Stimulated activated CD4-positive, alpha-beta T cell treated with anti-CD3 and anti-CD28 coated beads, TNF-alpha, amount 100 ng/mL, for 48 hours (primary cell): ENCODE data around the gene CPSF6.
"Not testable (repeated sequence)": the region's sequence is repeated elsewhere in the genome, so short reads cannot be mapped to it uniquely, and the experiment has no call there.

ENCODE experiments used
- DNase-seq, 3 donors: peaks; one replicate each; pipeline ENCODE4 v3.0.0-alpha.2; 2020; ENCODE audit warnings: low read depth in 3 of 3

Gene CPSF6

DNA sequence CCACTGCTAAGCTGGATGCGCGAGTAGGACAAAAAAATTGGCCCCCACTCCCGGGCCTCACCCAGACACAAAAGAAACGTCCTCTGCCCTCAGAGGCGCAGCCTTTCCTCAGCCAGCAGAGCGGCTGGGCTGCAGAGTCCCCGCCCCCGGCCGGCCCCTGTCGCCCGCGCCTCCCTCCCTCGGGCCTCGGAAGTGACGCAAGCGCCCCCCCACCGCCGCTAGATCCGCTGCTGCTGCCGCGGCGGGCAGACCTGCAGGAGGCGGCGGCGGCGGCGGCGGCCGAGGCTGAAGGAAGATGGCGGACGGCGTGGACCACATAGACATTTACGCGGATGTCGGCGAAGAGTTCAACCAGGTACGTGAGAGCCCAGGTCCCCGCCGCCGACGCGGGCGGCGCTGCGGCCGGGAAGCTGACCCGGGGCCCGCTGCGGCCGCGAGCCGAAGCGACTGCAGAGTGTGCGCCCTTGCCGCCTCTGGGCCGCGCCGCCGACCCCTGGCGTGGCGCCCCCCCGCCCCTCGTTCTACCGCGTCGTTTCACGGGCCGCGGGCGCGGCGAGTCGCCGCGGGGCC is at the start of gene CPSF6:
TSS of gene CPSF6 (plus strand) at position 218 of the 570 bp plus-strand sequence. CDS start at position 296, 78 bp downstream.
- peak; percentile 94 to 97 (median 94) for DNase-seq

DNA sequence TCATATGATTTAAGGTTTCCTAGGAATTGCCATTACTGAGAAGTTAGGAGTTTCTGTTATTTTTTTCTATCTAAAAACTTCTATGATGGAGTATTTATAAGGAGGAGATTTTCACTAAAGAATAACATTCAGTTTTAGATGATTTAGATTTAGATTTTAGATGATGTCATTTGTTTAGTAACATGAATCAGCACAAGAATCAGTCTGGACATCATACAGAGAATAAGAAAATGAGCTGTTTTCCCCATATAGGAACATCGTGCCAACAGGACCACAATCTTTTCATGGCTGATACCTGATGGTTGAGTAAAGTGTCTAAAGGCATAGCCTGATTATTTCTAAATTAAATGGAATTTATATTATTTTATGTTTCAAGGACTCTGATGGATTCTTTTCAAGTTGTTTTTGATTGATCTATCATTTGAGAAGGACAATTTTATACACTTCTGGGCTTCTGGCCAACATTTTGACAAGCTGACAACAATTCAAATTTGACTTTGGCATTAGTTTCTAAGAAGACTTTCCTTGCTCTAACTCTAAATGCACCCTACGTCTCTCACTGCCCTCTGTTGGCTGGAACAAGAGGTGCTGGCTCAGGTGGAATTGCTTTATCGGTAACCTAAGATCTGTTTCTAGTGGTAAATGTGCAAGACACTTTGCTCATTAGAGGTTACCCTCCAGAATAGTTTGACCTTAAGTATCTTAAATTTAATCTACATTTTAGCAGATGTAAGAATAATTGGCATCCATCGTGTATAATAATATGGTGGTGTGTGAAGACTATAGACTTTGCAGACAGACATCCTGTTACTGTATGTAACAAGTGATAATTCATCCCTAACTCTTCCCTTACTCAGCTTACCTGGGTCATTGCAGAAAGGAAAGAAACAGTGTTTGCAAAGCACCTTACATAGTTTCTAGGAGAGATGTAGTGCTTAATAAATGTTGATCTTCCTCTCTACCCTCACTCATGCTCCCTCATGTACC is 42.8 kb upstream of the CPSF6 start:
- no peak for DNase-seq

GRCh38 chr12:69199976-69200375 is 39.4 kb upstream of the CPSF6 start:
- DNase-seq: not testable (repeated sequence)

DNA sequence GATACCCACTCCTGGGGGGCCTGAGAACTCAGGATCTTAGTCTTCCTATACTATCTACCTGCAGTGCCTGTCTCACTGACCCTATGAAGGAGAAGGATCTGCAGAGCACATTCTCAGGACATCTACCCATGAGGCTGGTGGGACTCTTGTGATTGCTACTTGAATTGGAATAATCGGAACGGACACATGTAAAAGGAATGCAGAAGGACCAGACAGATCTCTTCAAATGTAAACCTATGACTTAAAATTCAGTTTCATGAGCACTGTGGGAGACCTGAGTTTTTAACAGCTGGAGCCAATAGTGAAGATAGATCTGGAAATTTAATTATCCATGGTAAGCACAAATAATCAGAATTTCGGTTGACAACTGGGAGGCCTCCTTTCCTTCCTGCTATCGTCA is 35.2 kb upstream of the CPSF6 start:
- DNase-seq: no peak

GRCh38 chr12:69210661-69211060 is 28.7 kb upstream of the CPSF6 start:
- DNase-seq: no peak

- DNase-seq: no peak
These were observed 28.2 kb upstream of the CPSF6 start for GRCh38 chr12:69211160-69211559.

DNA sequence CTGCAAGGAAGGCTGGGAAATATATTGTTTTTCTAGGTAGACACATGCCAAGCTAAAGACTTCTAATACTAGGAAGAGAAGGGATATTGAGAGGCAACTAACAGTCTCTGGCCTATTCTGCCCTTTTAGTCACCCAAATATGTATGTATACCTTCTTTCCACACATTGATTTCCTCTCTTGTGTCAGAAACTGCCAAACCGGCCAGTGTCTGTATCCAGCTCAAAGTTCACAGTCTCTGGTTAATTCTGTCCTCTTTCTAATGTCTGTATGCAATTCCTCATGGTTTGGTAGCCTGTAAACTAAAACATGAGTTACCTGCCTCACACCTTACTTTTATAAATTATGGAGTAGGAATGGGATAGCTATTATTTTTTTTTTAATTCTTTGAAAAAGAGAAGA is 25.2 kb upstream of the CPSF6 start:
- no peak for DNase-seq

GRCh38 chr12:69225251-69225910 is 14.0 kb upstream of the CPSF6 start:
- no peak for DNase-seq

GRCh38 chr12:69231479-69231878 is 7.9 kb upstream of the CPSF6 start:
- no peak for DNase-seq

DNA sequence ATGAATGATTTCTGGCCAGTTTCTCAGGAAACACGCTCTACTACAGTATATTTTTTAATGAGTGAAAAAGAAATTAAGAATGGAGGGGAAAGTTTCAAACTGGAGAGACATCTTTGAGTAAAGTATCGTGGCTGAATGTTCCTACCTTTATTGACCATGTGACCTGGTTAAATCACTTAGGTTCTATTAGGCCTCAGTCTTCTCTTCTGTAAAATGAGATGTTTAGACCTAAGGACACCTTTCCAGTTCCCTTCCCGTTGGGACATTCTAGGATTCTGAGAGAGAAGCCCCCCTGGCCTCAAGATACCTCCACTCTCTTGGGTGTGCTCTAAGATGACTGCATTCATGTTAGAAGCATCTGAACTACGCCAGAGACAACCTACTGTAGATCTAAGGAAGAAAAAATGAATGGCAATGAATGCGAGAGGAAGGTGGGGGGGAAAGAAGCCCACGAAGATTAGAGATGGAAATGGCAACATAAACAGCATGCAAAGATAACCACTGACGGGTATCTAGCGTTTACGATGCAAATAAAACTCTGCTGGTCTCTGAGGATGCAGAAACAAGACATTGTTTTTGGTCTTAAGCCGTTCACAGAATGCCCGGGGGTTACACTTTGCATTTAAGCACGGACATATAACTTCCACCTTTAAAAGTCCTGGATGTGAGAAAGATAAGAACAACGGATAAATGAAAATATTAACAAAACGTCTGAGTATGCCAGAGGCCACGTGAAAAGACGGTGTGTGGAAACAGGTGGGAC is 599 bp upstream of the CPSF6 start:
- no peak for DNase-seq

DNA sequence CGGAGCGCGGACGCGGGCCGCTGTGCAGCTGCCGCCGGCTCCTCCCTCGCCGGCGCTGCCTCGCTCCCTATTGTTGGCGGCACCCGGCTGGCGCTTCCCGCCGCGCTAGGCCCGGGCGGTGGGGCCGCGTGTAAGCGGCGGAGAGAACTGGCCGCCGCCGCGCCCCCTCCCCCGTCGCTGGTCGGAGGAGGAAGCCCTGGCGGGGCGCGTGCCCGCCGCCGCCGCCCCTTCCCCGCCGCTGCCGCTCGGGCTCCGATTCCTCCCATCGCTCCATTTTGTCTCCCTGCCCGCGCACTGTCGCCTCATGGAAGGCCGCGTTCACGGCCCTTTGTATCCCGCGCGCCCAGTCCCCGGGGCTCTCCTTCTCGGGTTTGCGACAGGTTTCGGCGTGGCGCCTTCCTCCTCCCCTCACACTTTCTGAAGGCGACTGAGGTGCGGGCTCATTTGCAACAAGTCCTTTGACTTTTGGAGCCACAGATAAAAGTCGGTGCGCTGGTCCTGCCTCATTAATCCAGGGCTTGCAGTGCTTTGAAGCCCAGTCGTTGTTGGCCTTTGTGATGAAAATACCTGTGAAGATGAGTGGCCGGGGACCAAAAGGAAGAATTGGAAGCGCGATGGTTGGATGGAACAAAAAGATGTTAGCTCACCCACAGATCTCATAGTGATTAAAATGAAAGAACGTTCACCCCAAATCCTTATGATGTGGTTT is 707 bp downstream of the CPSF6 start:
- DNase-seq: peak in 2 of 3 donors; percentile 9 to 14

- DNase-seq: peak in 1 of 3 donors; percentile 7
These were observed 1.2 kb downstream of the CPSF6 start for GRCh38 chr12:69240631-69240995.

- no peak for DNase-seq
These were observed 2.2 kb downstream of the CPSF6 start for GRCh38 chr12:69241438-69242092.

DNA sequence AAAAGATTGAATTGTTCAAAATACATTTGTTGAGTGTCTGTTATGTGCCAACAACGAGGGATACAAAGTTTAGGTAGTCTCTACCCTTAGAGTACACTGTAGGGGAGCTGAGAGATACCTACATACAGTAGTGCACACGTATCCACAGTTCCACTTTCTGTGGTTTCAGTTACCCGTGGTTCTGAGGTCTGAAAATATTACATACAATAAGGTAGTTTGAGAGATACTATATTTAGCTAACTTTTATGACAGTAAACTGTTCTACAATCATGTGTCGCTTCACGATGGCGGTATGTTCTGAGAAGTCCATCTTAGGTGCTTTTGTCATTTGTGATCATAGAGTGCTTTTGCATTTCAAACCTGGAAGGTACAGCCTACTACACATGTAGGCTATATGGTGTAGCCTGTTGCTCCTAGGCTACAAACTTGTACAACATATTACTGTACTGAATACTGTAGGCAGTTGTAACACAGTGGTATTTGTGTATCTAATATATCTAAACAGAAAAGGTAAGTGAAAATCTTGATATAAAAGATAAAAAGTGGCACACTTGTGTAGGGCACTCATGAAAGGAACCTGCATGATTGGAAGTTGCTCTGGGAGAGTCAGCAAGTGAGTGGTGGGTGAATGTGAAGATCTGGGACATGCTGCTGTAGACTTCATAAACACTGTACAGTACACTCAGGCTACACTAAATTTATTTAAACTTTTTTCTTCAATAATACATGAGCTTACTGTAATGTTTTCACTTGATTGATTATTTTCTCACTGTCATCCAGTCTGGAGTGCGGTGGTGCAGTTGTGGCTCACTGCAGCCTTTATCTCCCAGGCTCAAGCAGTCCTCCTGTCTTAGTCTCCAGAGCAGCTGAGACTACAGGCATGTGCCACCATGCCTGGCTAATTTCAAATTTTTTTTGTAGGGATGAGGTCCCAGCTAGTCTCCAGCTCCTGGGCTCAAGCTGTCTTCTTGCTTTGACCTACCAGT is 4.0 kb downstream of the CPSF6 start:
- no peak for DNase-seq

- no peak for DNase-seq
These were observed 8.1 kb downstream of the CPSF6 start for GRCh38 chr12:69247268-69248018.

DNA sequence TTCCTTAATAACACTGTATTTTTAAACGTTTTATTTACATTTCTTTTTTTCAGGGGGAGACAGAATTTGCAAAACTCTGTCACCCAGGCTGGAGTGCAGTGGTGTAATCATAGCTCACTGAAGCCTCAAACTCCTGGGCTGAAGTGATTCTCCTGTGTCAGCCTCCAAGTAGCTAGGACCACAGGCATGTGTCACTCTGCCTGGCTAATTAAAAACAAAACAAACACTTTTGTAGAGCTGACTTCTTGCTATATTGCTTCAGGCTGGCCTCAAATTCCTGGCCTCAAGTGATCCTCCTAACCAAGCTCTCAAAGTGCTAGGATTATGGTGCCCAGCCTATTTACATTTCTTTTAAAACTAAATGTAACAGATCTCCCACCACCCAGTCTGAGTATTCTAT is 12.7 kb downstream of the CPSF6 start:
- DNase-seq: no peak

GRCh38 chr12:69254046-69254445 is 14.7 kb downstream of the CPSF6 start:
- DNase-seq: no peak

DNA sequence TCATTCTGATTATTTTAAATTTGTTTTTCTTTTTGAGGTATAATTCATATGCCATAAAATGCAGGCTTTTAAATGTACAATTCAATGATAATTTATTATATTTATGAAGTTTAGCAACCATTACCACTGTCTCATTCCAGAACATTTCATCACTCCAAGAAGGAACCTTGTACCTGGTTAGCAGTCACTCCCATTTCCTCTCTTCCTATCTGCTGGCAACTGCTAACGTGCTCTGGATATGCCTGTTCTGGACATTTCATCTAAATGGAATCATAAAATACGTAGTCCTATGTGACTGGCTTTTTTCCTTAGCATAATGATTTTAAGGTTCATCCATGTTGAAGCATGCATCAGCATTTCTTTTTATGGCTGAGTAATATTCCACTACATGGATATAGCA is 15.5 kb downstream of the CPSF6 start:
- DNase-seq: no peak

DNA sequence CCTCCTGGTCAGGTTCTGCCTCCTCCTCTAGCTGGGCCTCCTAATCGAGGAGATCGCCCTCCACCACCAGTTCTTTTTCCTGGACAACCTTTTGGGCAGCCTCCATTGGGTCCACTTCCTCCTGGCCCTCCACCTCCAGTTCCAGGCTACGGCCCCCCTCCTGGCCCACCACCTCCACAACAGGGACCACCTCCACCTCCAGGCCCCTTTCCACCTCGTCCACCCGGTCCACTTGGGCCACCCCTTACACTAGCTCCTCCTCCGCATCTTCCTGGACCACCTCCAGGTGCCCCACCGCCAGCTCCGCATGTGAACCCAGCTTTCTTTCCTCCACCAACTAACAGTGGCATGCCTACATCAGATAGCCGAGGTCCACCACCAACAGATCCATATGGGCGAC is 19.3 kb downstream of the CPSF6 start:
- DNase-seq: no peak
